Ovary (tissue), 9 donors: ENCODE data around the gene HOXA13. TPM values are rescaled to one million over a fixed set of nuclear protein-coding genes. Genes with fewer than 3 reads are reported as not detected.

Source experiments
- DNase-seq, 5 donors: peaks; one replicate each; pipeline ENCODE4 v3.0.0-alpha.2; 2019 to 2020
- H3K27ac ChIP-seq, 2 donors: fragments of 200-600 bp; one replicate each; pipeline versions ENCODE4 v1.5.1 to v1.8.0; 2019 to 2022
- H3K27me3 ChIP-seq: fragments of 200-600 bp; one replicate; pipeline ENCODE4 v1.8.0; 2022
- H3K36me3 ChIP-seq: fragments of 200-600 bp; sonication (generic); one replicate; pipeline ENCODE4 v1.5.1; 2019
- H3K4me1 ChIP-seq: one replicate; pipeline ENCODE4 v1.8.1; 2013; ENCODE audit warnings: mild to moderate bottlenecking, moderate library complexity; ENCODE audit not compliant: insufficient read depth
- H3K4me3 ChIP-seq: fragments of 200-600 bp; sonication (generic); one replicate; pipeline ENCODE4 v1.5.1; 2017
- H3K9me3 ChIP-seq, 2 donors: fragments of 200-600 bp in 1 of 2; sonication (generic) in 1 of 2; one replicate each; pipeline versions ENCODE4 v1.5.1 to v1.8.1; 2013 to 2019; ENCODE audit warnings: mild to moderate bottlenecking in 1 of 2, moderate library complexity in 1 of 2
- CTCF ChIP-seq, 3 donors: fragments of 450-650 bp in 2 of 3; fragments of 200-600 bp in 1 of 3; IDR thresholded peaks; one replicate each; pipeline versions ENCODE4 v1.5.1 to v1.8.0; 2016 to 2022; ENCODE audit warnings: antibody characterized with exemption in 3 of 3, mild to moderate bottlenecking in 1 of 3
- EP300 ChIP-seq: sonication (generic); formaldehyde crosslinking; IDR thresholded peaks from one replicate; pipeline ENCODE4 v1.6.1; 2017; ENCODE audit warnings: antibody characterized with exemption
- POLR2A ChIP-seq: fragments of 450-650 bp; IDR thresholded peaks from one replicate; pipeline ENCODE4 v1.6.1; 2017; ENCODE audit warnings: antibody characterized with exemption, mild to moderate bottlenecking, moderate library complexity
- WGBS, 3 donors: extraction: QIAGEN DNeasy Blood & Tissue Kit in 1 of 3; methylation state at CpG; one replicate each; pipeline versions ENCODE4 v1.1.5 to v1.1.7; 2013 to 2017; 5-methylcytosine and 5-hydroxymethylcytosine counted together
- intact Hi-C, 4 donors: fragments of 100-400 bp; cut with DNase I; formaldehyde crosslinking; loops; one replicate each; pipeline versions ENCODE4 v1.11.0 to v1.15.1; 2022 to 2023
- polyA plus RNA-seq, 2 donors: library from polyadenylated mRNA; stranded (reverse); fragments of 200-250 nt in 1 of 2; fragments of 350-450 nt in 1 of 2; fragmentation: Illumina TruSeq in 1 of 2; extraction: RNeasy Lipid Tissue Mini Kit (QIAGEN cat#74804) in 1 of 2; gene quantifications; one replicate each; pipeline ENCODE4 v1.2.3, GENCODE V29; 2013 to 2014
- total RNA-seq, 7 donors: library from RNA; depleted of rRNA in 2 of 7; stranded (reverse); fragments of >200 nt in 2 of 7; fragmentation: NEBNext Ultra II Directional in 3 of 7; extraction: Animal tissue kit (Norgen Biotek cat#: 25700) in 3 of 7; gene quantifications; one replicate each; pipeline versions ENCODE4 v1.1.0 to v1.2.4, GENCODE V29; 2016 to 2023
- donor health status: DM: no; HTN: no; CAD: no; lungs with moderate emphysema.
- donor health status: DM: no; HTN: no; CAD: no.
- donor health status: Bipolar disorder and iron deficiency.
- donor health status: DM: yes; HTN: yes; CAD: no.
- donor health status: DM: no; HTN: no; CAD: no.
- donor health status: DM: yes; HTN: yes; CAD: no.

Gene HOXA13
- total and polyA plus RNA-seq, 9 donors = 0.07 TPM; not detected in 8

- H3K4me3 ChIP-seq = peak overlapping the region; percentile 38
- WGBS, 3 donors = 20 to 33% (median 25%) methylated on average over 29 of the region's 29 CpGs
Measured at GRCh38 chr7:27193335-27194001, 6.4 kb downstream of the HOXA13 start.

GRCh38 chr7:27192546-27193334, 7.2 kb downstream of the HOXA13 start:
- peaks cover 8% of the 10 kb centered on the region for H3K27me3 ChIP-seq
- intact Hi-C loops = loop anchor here in 1 of 4 donors (10.0 kb wide), 1 partner anchor 582 kb away; no protein-coding TSS in a partner anchor
- TF ChIP-seq POLR2A (no peak), EP300 (no peak), CTCF (IDR thresholded peaks at IDR 0.05) (no peak)
- H3K9me3 ChIP-seq = no peaks in the 10 kb centered on the region
- H3K4me3 ChIP-seq = peak overlapping the region; percentile 38
- no peak overlapping the region for H3K27ac ChIP-seq
- H3K36me3 ChIP-seq = no peaks in the 10 kb centered on the region
- no peak for DNase-seq
- peaks cover 2% of the 10 kb centered on the region for H3K4me1 ChIP-seq
- 2 to 4% (median 3%) methylated on average over 58 to 78 of the region's 78 CpGs for WGBS, 3 donors

More at GRCh38 chr7:27193335-27194001, 6.4 kb downstream of the HOXA13 start:
- H3K27me3 ChIP-seq = peaks cover 14% of the 10 kb centered on the region
- no peak for DNase-seq
- no peaks in the 10 kb centered on the region for H3K9me3 ChIP-seq
- intact Hi-C loops = loop anchor here in 1 of 4 donors (10.0 kb wide), 1 partner anchor 581 kb away; no protein-coding TSS in a partner anchor
- peaks cover 2% of the 10 kb centered on the region for H3K4me1 ChIP-seq
- no peaks in the 10 kb centered on the region for H3K36me3 ChIP-seq
- TF ChIP-seq CTCF (IDR thresholded peaks at IDR 0.05) (no peak), POLR2A (no peak), EP300 (no peak)
- H3K27ac ChIP-seq = no peak overlapping the region

GRCh38 chr7:27191833-27192545, 7.9 kb downstream of the HOXA13 start:
- Histone ChIP-seq H3K9me3 (no peaks in the 10 kb centered on the region), H3K4me3 (peak overlapping the region; percentile 38), H3K36me3 (no peaks in the 10 kb centered on the region), H3K27ac (no peak overlapping the region), H3K4me1 (peaks cover 2% of the 10 kb centered on the region), H3K27me3 (peaks cover 8% of the 10 kb centered on the region)
- TF ChIP-seq POLR2A (no peak), CTCF (IDR thresholded peaks at IDR 0.05) (no peak), EP300 (no peak)
- WGBS, 3 donors = 9 to 36% (median 17%) methylated on average over 28 to 42 of the region's 42 CpGs
- intact Hi-C loops = loop anchor here in 1 of 4 donors (10.0 kb wide), 1 partner anchor 583 kb away; no protein-coding TSS in a partner anchor
- no peak for DNase-seq

DNA sequence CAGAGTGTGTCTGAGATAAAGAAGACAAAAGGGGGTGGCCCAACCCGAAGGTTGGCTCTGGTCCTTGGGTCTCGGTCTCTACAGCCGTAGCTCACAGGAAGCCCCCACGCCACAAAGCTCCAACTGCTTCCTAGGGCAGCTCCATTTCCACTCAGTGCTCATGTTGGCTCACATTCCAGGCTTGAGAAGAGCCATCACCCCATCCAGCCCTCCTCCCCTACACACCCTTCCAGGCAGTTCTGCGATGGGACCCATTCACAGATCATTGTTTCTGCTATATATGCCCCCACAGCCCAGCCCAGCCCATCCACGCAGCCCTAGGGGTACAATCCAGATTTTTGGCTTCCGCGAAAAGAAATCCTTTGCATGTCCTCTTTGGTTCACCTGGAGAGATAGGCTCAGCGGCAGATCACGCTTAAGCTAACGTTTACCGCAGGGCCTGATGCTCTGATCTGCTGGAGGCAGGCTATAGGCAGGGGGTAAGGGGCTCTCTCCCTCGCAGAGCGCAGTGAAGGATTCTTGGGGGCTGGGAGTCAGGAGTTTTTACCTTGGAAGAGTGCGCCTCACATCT, 8.6 kb downstream of the HOXA13 start:
- Histone ChIP-seq H3K4me3 (peak overlapping the region; percentile 38), H3K4me1 (peaks cover 2% of the 10 kb centered on the region), H3K27me3 (peaks cover 8% of the 10 kb centered on the region), H3K27ac (no peak overlapping the region), H3K9me3 (no peaks in the 10 kb centered on the region), H3K36me3 (no peaks in the 10 kb centered on the region)
- TF ChIP-seq CTCF (IDR thresholded peaks at IDR 0.05) (no peak), POLR2A (no peak), EP300 (no peak)
- no peak for DNase-seq
- intact Hi-C loops = loop anchor here in 1 of 4 donors (10.0 kb wide), 1 partner anchor 584 kb away; no protein-coding TSS in a partner anchor
- 35 to 56% (median 41%) methylated on average over 15 of the region's 15 CpGs for WGBS, 3 donors
